ENCODE measurements around the gene MRPL18. TPM values are rescaled to one million over a fixed set of nuclear protein-coding genes. Genes with fewer than 3 reads are reported as not detected.

MRPL18 gene
- total RNA-seq, 2 donors from 2014 or later = 65.4 to 112 TPM

DNA sequence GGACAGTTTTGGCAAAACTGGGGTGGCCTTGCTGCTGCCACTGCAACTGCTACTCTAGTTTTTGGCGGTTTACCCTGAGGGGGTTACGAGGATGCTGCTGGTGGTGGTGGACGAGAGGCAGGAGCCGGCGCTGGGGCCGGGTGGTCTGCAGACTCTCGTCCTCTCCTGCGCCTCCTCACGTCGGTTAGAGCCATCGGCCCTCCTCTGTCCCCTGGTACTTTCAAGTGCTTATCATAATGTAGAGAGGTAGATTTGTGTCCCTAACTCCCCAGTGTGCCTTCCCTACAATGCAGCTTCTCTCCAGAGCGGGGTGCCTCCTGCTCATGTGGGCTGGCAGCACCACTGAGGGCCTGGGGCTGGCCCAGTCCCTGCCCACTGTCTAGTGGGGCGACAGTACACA, 35.7 kb downstream of the MRPL18 start:
- Histone ChIP-seq H3K4me1 (no peaks in the 10 kb centered on the region), H3K9me3 (no peaks in the 10 kb centered on the region), H3K27me3 (no peaks in the 10 kb centered on the region), H3K4me3 (no peak overlapping the region), H3K9ac (ENCODE audit: low read depth in 2 of 2, low read length in 2 of 2) (no peak overlapping the region), H3K36me3 (no peaks in the 10 kb centered on the region), H3K27ac (no peak overlapping the region)
- no peak for DNase-seq
- intact Hi-C loops (cut with DNase I) = no loop called here
- TF ChIP-seq, protein P1, sequence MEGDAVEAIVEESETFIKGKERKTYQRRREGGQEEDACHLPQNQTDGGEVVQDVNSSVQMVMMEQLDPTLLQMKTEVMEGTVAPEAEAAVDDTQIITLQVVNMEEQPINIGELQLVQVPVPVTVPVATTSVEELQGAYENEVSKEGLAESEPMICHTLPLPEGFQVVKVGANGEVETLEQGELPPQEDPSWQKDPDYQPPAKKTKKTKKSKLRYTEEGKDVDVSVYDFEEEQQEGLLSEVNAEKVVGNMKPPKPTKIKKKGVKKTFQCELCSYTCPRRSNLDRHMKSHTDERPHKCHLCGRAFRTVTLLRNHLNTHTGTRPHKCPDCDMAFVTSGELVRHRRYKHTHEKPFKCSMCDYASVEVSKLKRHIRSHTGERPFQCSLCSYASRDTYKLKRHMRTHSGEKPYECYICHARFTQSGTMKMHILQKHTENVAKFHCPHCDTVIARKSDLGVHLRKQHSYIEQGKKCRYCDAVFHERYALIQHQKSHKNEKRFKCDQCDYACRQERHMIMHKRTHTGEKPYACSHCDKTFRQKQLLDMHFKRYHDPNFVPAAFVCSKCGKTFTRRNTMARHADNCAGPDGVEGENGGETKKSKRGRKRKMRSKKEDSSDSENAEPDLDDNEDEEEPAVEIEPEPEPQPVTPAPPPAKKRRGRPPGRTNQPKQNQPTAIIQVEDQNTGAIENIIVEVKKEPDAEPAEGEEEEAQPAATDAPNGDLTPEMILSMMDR (IDR thresholded peaks at IDR 0.05) = no peak

GRCh38 chr6:159826968-159827647, 36.8 kb downstream of the MRPL18 start:
- H3K27me3 ChIP-seq = no peaks in the 10 kb centered on the region
- intact Hi-C loops (cut with DNase I) = no loop called here
- H3K27ac ChIP-seq = no peak overlapping the region
- H3K36me3 ChIP-seq = no peaks in the 10 kb centered on the region
- no peak overlapping the region for H3K4me3 ChIP-seq
- no peak for DNase-seq
- TF ChIP-seq, protein P1 (IDR thresholded peaks at IDR 0.05) = no peak
- no peak overlapping the region for H3K9ac ChIP-seq (ENCODE audit: low read depth in 2 of 2, low read length in 2 of 2)
- H3K4me1 ChIP-seq = no peaks in the 10 kb centered on the region
- H3K9me3 ChIP-seq = no peaks in the 10 kb centered on the region

- H3K27ac ChIP-seq = no peak overlapping the region
- no peaks in the 10 kb centered on the region for H3K36me3 ChIP-seq
- intact Hi-C loops (cut with DNase I) = no loop called here
- no peaks in the 10 kb centered on the region for H3K27me3 ChIP-seq
- TF ChIP-seq, protein P1 (IDR thresholded peaks at IDR 0.05) = no peak
- no peaks in the 10 kb centered on the region for H3K9me3 ChIP-seq
- H3K4me3 ChIP-seq = no peak overlapping the region
- no peak overlapping the region for H3K9ac ChIP-seq (ENCODE audit: low read depth in 2 of 2, low read length in 2 of 2)
- H3K4me1 ChIP-seq = no peaks in the 10 kb centered on the region
- DNase-seq = no peak
These were observed 37.8 kb downstream of the MRPL18 start for GRCh38 chr6:159828074-159828473.

DNA sequence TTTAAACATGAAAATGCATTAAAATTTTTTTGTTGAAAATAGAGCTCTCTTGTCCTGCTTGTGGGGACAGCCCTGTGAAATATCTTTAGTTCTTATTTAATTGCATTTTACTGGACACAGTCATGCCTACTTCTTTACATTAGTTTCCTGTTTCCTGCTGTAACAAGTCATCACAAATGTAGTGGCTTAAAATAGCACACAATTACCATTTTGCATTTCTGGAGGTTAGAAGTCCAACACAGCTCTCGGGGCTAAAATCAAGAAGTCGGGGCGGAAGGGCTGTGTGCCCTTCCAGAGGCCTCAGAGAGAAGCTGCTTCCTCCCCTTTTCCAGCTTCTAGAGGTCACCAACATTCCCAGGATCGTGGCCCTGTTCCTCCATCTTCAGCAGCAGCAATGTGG, 39.3 kb downstream of the MRPL18 start:
- Histone ChIP-seq H3K9ac (ENCODE audit: low read depth in 2 of 2, low read length in 2 of 2) (no peak overlapping the region), H3K4me3 (no peak overlapping the region), H3K36me3 (no peaks in the 10 kb centered on the region), H3K27me3 (no peaks in the 10 kb centered on the region), H3K4me1 (no peaks in the 10 kb centered on the region), H3K27ac (no peak overlapping the region), H3K9me3 (no peaks in the 10 kb centered on the region)
- TF ChIP-seq, protein P1 (IDR thresholded peaks at IDR 0.05) = no peak
- intact Hi-C loops (cut with DNase I) = no loop called here
- no peak for DNase-seq

- Histone ChIP-seq H3K27ac (no peak overlapping the region), H3K4me1 (no peaks in the 10 kb centered on the region), H3K9me3 (no peaks in the 10 kb centered on the region), H3K4me3 (no peak overlapping the region), H3K27me3 (no peaks in the 10 kb centered on the region), H3K36me3 (no peaks in the 10 kb centered on the region), H3K9ac (ENCODE audit: low read depth in 2 of 2, low read length in 2 of 2) (no peak overlapping the region)
- TF ChIP-seq, protein P1 (IDR thresholded peaks at IDR 0.05) = no peak
- DNase-seq = no peak
- intact Hi-C loops (cut with DNase I) = no loop called here
These were observed 40.5 kb downstream of the MRPL18 start for GRCh38 chr6:159830501-159831372.

Data from colonic mucosa (tissue), 4 donors.